ENCODE data around the gene ZNF512B.

GRCh38 chr20:63980317-63980805 is 10.6 kb upstream of the ZNF512B start:
- TF ChIP-seq CTCF (conservative IDR thresholded peaks at IDR 0.05 in 1 of 2, IDR thresholded peaks at IDR 0.05 in 1 of 2; ENCODE audit: extremely low read depth in 1 of 2, insufficient read depth in 1 of 2, low read depth in 1 of 2, low read length in 2 of 2) = no peak
- TF ChIP-seq EZH2 (IDR thresholded peaks at IDR 0.05; ENCODE audit: borderline replicate concordance, low read length) = no peak
